Measurements from ENCODE around the gene FAT3. TPM values are rescaled to one million over a fixed set of nuclear protein-coding genes. Genes with fewer than 3 reads are reported as not detected.

Gene FAT3
- total and polyA plus RNA-seq, 9 donors, result 0.39 to 2.8 (median 0.92) TPM

- H3K9me3 ChIP-seq, result no peaks in the 10 kb centered on the region
- intact Hi-C loops (cut with DNase I), result no loop called here
- no peaks in the 10 kb centered on the region for H3K36me3 ChIP-seq
- H3K4me1 ChIP-seq (ENCODE audit: insufficient read depth), result no peaks in the 10 kb centered on the region
- WGBS, 3 donors, result 84 to 94% (median 93%) methylated on average over 1 of the region's 1 CpG
- DNase-seq, result no peak
- no peak overlapping the region for H3K27ac ChIP-seq
- H3K27me3 ChIP-seq, result no peaks in the 10 kb centered on the region
- TF ChIP-seq CTCF (IDR thresholded peaks at IDR 0.05), result no peak
- no peak for TF ChIP-seq EP300 (IDR thresholded peaks at IDR 0.05)
- no peak for TF ChIP-seq POLR2A (IDR thresholded peaks at IDR 0.05)
- no peak overlapping the region for H3K4me3 ChIP-seq
Observed at GRCh38 chr11:92253421-92253820, 28.8 kb downstream of the FAT3 start.

- Histone ChIP-seq H3K27me3 (no peaks in the 10 kb centered on the region), H3K36me3 (no peaks in the 10 kb centered on the region), H3K27ac (no peak overlapping the region), H3K4me3 (no peak overlapping the region), H3K9me3 (no peaks in the 10 kb centered on the region), H3K4me1 (ENCODE audit: insufficient read depth) (no peaks in the 10 kb centered on the region)
- intact Hi-C loops (cut with DNase I), result no loop called here
- WGBS, 3 donors, result 58 to 69% (median 59%) methylated on average over 4 of the region's 4 CpGs
- DNase-seq, result no peak
- TF ChIP-seq POLR2A (IDR thresholded peaks at IDR 0.05) (no peak), EP300 (IDR thresholded peaks at IDR 0.05) (no peak)
Observed at GRCh38 chr11:92253945-92254344, 29.3 kb downstream of the FAT3 start.

GRCh38 chr11:92257536-92257935 lies 32.9 kb downstream of the FAT3 start:
- 94 to 98% (median 95%) methylated on average over 4 of the region's 4 CpGs for WGBS, 3 donors
- DNase-seq, result no peak
- no peak overlapping the region for H3K4me3 ChIP-seq
- intact Hi-C loops (cut with DNase I), result no loop called here
- no peaks in the 10 kb centered on the region for H3K27me3 ChIP-seq
- no peaks in the 10 kb centered on the region for H3K36me3 ChIP-seq
- no peaks in the 10 kb centered on the region for H3K9me3 ChIP-seq
- no peak overlapping the region for H3K27ac ChIP-seq
- TF ChIP-seq CTCF (IDR thresholded peaks at IDR 0.05) (no peak), POLR2A (IDR thresholded peaks at IDR 0.05) (no peak), EP300 (IDR thresholded peaks at IDR 0.05) (no peak)
- no peaks in the 10 kb centered on the region for H3K4me1 ChIP-seq (ENCODE audit: insufficient read depth)

GRCh38 chr11:92259861-92260260 lies 35.2 kb downstream of the FAT3 start:
- 46 to 71% (median 46%) methylated on average over 4 of the region's 4 CpGs for WGBS, 3 donors
- Histone ChIP-seq H3K27me3 (no peaks in the 10 kb centered on the region), H3K4me1 (ENCODE audit: insufficient read depth) (no peaks in the 10 kb centered on the region), H3K36me3 (no peaks in the 10 kb centered on the region), H3K4me3 (no peak overlapping the region), H3K27ac (no peak overlapping the region), H3K9me3 (no peaks in the 10 kb centered on the region)
- no peak for DNase-seq
- intact Hi-C loops (cut with DNase I), result no loop called here
- no peak for TF ChIP-seq CTCF (IDR thresholded peaks at IDR 0.05)
- no peak for TF ChIP-seq POLR2A (IDR thresholded peaks at IDR 0.05)
- TF ChIP-seq EP300 (IDR thresholded peaks at IDR 0.05), result no peak

GRCh38 chr11:92264350-92264749 lies 39.7 kb downstream of the FAT3 start:
- Histone ChIP-seq H3K36me3 (no peaks in the 10 kb centered on the region), H3K4me1 (ENCODE audit: insufficient read depth) (no peaks in the 10 kb centered on the region), H3K4me3 (no peak overlapping the region), H3K27me3 (no peaks in the 10 kb centered on the region), H3K27ac (no peak overlapping the region), H3K9me3 (no peaks in the 10 kb centered on the region)
- no peak for DNase-seq
- 50 to 69% (median 51%) methylated on average over 2 of the region's 2 CpGs for WGBS, 3 donors
- no peak for TF ChIP-seq CTCF (IDR thresholded peaks at IDR 0.05)
- no peak for TF ChIP-seq EP300 (IDR thresholded peaks at IDR 0.05)
- no peak for TF ChIP-seq POLR2A (IDR thresholded peaks at IDR 0.05)
- intact Hi-C loops (cut with DNase I), result no loop called here

Measured in ovary (tissue), 9 donors.